ENCODE measurements around the gene ATP1B3.

GRCh38 chr3:141881702-141882101 lies 5.3 kb downstream of the ATP1B3 start:
- TF ChIP-seq CTCF (IDR thresholded peaks at IDR 0.05; ENCODE audit: low read depth, low read length, poor library complexity, severe bottlenecking) (no peak), EZH2phosphoT487 (IDR thresholded peaks at IDR 0.05; ENCODE audit: borderline replicate concordance, low read length) (no peak)
